22Rv1 (cell line): Measurements from ENCODE around the gene YBX2.
A peak's percentile ranks its signal among the peaks of the same experiment; 100 is the strongest.

Experiments used
- H3K27ac ChIP-seq: fragments of 450-650 bp; 2 replicates; pipeline ENCODE4 v1.5.1; 2017
- ZFX ChIP-seq: fragments of 450-650 bp; IDR thresholded peaks from 2 replicates; pipeline ENCODE4 v1.6.1; 2017; ENCODE audit warnings: antibody characterized with exemption, borderline replicate concordance
- TF ChIP-seq, protein P1 (sequence below): fragments of 450-650 bp; IDR thresholded peaks from 2 replicates; pipeline ENCODE4 v1.5.1; 2017; ENCODE audit warnings: mild to moderate bottlenecking

The YBX2 gene

DNA sequence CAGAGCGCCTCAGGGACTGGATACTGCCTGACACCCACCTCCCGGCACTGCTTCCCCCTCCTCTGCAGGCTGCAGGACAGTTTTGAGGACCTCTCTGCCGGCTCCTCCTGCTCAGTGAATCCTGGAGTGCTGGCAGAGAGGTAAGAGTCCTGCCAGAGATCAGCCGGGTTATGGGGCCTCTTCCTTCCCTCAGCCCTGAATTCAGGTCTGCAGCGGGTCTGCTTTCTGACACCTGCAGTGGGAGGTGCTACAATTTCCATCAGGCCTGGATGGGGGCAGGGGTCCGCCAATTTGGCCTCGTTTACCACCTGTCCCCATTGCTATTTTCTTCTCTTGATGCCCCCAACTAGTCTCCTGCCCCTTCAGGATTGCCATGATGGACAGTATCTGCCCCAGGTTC, 37.7 kb upstream of the YBX2 start:
- TF ChIP-seq, protein P1, sequence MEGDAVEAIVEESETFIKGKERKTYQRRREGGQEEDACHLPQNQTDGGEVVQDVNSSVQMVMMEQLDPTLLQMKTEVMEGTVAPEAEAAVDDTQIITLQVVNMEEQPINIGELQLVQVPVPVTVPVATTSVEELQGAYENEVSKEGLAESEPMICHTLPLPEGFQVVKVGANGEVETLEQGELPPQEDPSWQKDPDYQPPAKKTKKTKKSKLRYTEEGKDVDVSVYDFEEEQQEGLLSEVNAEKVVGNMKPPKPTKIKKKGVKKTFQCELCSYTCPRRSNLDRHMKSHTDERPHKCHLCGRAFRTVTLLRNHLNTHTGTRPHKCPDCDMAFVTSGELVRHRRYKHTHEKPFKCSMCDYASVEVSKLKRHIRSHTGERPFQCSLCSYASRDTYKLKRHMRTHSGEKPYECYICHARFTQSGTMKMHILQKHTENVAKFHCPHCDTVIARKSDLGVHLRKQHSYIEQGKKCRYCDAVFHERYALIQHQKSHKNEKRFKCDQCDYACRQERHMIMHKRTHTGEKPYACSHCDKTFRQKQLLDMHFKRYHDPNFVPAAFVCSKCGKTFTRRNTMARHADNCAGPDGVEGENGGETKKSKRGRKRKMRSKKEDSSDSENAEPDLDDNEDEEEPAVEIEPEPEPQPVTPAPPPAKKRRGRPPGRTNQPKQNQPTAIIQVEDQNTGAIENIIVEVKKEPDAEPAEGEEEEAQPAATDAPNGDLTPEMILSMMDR, result no peak
- no peak for TF ChIP-seq ZFX
- H3K27ac ChIP-seq, result no peak overlapping the region

DNA sequence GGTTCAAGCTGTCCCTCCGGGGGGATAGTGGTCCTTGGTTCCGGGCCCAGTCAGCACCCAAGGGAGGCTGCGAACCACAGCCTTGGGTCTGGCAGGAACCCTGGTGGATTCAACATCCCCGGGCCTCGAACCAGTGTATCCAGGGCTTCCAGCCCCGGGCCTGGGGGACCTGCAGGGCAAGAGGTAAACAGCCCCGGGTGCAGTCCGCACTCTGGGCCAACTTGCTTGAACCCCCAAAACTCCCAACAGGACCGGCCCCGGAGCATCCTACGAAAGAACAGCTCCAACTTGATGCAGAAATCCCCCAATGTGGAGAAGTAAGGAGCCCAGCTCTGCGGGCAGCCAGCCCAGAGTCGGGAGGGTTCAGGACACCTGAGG, 36.2 kb upstream of the YBX2 start:
- peak overlapping the region; percentile 85 for H3K27ac ChIP-seq

GRCh38 chr17:7329997-7330637, 35.7 kb upstream of the YBX2 start:
- TF ChIP-seq, protein P1, result no peak
- TF ChIP-seq ZFX, result no peak
- H3K27ac ChIP-seq, result peak overlapping the region; percentile 85

More for the DNA sequence above, 36.2 kb upstream of the YBX2 start:
- TF ChIP-seq ZFX, result no peak
- TF ChIP-seq, protein P1, result no peak

DNA sequence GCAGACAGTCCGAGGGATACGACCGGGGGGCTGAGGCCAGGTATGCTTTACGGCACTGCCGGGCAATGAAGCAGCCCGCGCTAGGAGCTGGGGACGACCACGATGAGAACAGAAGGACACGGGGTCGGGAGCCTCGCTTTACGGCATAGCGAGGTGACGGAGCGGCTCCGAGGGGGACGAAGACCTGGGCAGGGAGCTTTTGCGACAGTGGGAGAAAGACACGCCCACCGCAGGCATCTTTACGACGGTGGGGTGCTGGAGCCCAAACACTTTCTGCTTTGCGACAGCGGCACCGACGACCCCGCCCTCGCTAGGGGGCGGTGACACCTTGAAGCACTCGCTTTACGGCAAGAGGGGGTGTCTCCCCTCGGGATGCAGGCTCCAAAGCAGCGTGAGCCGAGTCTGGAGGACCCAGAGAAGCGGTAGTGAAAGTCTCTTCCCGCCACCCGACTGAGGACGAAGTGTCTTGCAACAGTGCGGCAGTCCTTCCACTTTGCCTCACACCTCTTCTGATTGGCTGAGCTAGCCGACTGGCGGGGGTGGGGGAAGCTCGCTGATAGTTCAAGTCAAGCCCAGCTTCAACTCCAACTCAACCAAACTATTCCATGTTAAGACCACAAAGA, 35.0 kb upstream of the YBX2 start:
- TF ChIP-seq, protein P1, result no peak
- no peak for TF ChIP-seq ZFX
- H3K27ac ChIP-seq, result peak overlapping the region; percentile 85

- TF ChIP-seq, protein P1, result no peak
- TF ChIP-seq ZFX, result no peak
- peak within 1 kb of the TSS; percentile 85 for H3K27ac ChIP-seq
Observed at GRCh38 chr17:7328840-7329373, 34.5 kb upstream of the YBX2 start, which contains the start of gene NEURL4. Gene NEURL4 (minus strand): TSS chr17:7329335. CDS start chr17:7329312, 23 bp downstream.

GRCh38 chr17:7328009-7328408, 33.6 kb upstream of the YBX2 start:
- peak overlapping the region; percentile 85 for H3K27ac ChIP-seq

More at GRCh38 chr17:7328009-7328408, 33.6 kb upstream of the YBX2 start:
- TF ChIP-seq, protein P1, result no peak
- no peak for TF ChIP-seq ZFX
